GM06990 (cell line): Measurements from ENCODE around the gene FRMD4A.

Source experiments
- DNase-seq: peaks from one replicate; pipeline ENCODE4 v3.0.0-alpha.2; 2011; ENCODE audit not compliant: insufficient read length; ENCODE audit errors: extremely low read depth
- H3K27me3 ChIP-seq: replicated peaks from 2 replicates; pipeline ENCODE4 v1.6.0; 2011; ENCODE audit warnings: low read length; ENCODE audit not compliant: control insufficient read depth, insufficient read depth
- H3K36me3 ChIP-seq: 2 replicates; pipeline ENCODE4 v1.5.1; 2011; ENCODE audit warnings: low read length; ENCODE audit not compliant: control insufficient read depth, insufficient read depth
- H3K4me3 ChIP-seq: replicated peaks from 2 replicates; pipeline ENCODE4 v1.5.1; 2011; ENCODE audit warnings: low read depth, mild to moderate bottlenecking, control low read depth, low read length
- TF ChIP-seq, protein P1 (sequence below): IDR thresholded peaks from 2 replicates; pipeline ENCODE4 v1.5.1; 2011; ENCODE audit warnings: low read length, control low read depth, mild to moderate bottlenecking, inconsistent platforms; ENCODE audit not compliant: insufficient read depth, poor library complexity, severe bottlenecking

FRMD4A gene

GRCh38 chr10:14036233-14036632 is 294.5 kb downstream of the FRMD4A start:
- no peaks in the 10 kb centered on the region for H3K36me3 ChIP-seq
- TF ChIP-seq, protein P1, sequence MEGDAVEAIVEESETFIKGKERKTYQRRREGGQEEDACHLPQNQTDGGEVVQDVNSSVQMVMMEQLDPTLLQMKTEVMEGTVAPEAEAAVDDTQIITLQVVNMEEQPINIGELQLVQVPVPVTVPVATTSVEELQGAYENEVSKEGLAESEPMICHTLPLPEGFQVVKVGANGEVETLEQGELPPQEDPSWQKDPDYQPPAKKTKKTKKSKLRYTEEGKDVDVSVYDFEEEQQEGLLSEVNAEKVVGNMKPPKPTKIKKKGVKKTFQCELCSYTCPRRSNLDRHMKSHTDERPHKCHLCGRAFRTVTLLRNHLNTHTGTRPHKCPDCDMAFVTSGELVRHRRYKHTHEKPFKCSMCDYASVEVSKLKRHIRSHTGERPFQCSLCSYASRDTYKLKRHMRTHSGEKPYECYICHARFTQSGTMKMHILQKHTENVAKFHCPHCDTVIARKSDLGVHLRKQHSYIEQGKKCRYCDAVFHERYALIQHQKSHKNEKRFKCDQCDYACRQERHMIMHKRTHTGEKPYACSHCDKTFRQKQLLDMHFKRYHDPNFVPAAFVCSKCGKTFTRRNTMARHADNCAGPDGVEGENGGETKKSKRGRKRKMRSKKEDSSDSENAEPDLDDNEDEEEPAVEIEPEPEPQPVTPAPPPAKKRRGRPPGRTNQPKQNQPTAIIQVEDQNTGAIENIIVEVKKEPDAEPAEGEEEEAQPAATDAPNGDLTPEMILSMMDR = no peak
- H3K4me3 ChIP-seq = no peak overlapping the region
- DNase-seq = no peak
- H3K27me3 ChIP-seq = no peaks in the 10 kb centered on the region

- TF ChIP-seq, protein P1 = no peak
- Histone ChIP-seq H3K4me3 (no peak overlapping the region), H3K27me3 (no peaks in the 10 kb centered on the region), H3K36me3 (no peaks in the 10 kb centered on the region)
- no peak for DNase-seq
Observed at GRCh38 chr10:14035506-14035905, 295.2 kb downstream of the FRMD4A start.

- Histone ChIP-seq H3K36me3 (no peaks in the 10 kb centered on the region), H3K27me3 (no peaks in the 10 kb centered on the region), H3K4me3 (no peak overlapping the region)
- DNase-seq = no peak
- TF ChIP-seq, protein P1 = peak; percentile 69
Observed at GRCh38 chr10:14032406-14032998, 298.2 kb downstream of the FRMD4A start.

DNA sequence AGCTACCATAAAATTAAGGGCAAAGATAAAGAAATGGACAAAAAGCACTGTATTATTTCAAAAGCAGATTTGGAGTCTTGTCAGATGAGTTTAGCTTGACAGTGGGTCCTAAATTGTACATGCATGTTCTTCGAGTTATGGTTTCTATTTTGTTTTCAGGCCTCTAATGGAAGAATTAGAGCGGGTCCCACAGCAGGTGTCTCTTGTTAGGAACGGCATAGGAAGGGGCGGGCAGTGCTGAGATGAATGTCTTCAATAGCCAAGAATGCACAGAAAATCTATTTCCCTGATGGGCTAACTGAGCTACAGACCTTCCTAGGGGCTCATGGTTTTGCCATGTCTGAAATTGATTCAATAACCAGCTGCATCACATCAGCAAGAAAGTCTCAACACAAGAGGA is 304.4 kb downstream of the FRMD4A start:
- no peak for DNase-seq
- Histone ChIP-seq H3K4me3 (no peak overlapping the region), H3K36me3 (no peaks in the 10 kb centered on the region), H3K27me3 (no peaks in the 10 kb centered on the region)
- TF ChIP-seq, protein P1 = no peak

DNA sequence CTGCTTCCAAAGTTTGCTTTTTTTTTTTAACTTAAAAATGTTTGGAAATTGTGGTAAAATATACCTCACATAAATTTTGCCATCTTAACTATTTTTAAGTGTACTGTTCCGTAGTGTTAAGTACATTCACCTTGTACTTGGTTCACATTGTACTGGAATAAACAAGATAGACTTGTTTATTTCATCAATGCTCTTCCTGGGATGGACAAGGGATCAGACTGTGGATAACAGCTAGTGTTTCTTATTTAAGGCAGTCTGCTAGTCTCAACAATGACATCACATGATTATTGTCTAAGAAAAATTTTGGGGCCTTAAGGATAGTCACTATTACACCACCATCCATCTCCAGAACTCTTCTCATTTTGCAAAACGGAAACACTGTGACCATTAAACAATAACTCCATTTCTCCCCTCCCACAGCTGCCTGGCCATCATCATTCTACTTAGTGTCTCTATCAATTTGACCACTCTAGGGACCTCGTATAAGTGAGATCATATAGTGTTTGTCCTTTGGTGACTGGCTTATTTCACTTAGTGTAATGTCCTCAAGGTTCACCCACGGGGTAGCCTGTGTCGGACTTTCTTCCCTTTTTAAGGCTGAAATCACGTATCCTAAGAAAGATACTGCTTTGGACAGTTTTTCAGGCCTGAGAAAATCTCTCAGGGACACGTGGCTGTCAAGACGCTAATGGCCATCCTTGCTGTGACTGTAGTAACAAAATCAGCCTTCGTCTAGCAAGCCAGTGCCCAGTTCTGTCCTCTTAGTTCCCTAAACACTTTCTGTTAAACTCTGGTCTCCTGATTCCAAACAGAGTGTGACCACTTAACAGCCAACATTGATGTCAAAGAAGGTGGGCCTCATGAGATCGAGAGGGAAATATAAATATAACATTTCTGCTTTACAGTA is 305.2 kb downstream of the FRMD4A start:
- Histone ChIP-seq H3K36me3 (no peaks in the 10 kb centered on the region; the same call in 1 of the 2 replicates), H3K27me3 (no peaks in the 10 kb centered on the region), H3K4me3 (no peak overlapping the region)
- TF ChIP-seq, protein P1 = no peak
- no peak for DNase-seq
